Skeletal muscle satellite cell (primary cell): ENCODE data around the gene CCR9.

Source experiments
- H3K27me3 ChIP-seq: 2 replicates; pipeline ENCODE4 v1.7.0; 2013; ENCODE audit warnings: low read length; ENCODE audit not compliant: control insufficient read depth, insufficient read depth
- H3K36me3 ChIP-seq: 2 replicates; pipeline ENCODE4 v1.7.0; 2013; ENCODE audit warnings: mild to moderate bottlenecking, control low read depth, low read length; ENCODE audit not compliant: insufficient read depth
- H3K4me1 ChIP-seq: 2 replicates; pipeline ENCODE4 v1.7.0; 2013; ENCODE audit warnings: low read length; ENCODE audit not compliant: control insufficient read depth, insufficient read depth
- H3K4me2 ChIP-seq: 2 replicates; pipeline ENCODE4 v1.7.0; 2013; ENCODE audit warnings: mild to moderate bottlenecking, low read length
- H3K4me3 ChIP-seq: 2 replicates; pipeline ENCODE4 v1.7.0; 2013; ENCODE audit warnings: low read length
- H3K9ac ChIP-seq: 2 replicates; pipeline ENCODE4 v1.7.0; 2013; ENCODE audit warnings: mild to moderate bottlenecking, low read depth, low read length, moderate library complexity
- H3K9me3 ChIP-seq: replicated peaks from 2 replicates; pipeline ENCODE4 v1.7.0; 2013; ENCODE audit warnings: mild to moderate bottlenecking, control low read depth, low read length

The CCR9 gene

DNA sequence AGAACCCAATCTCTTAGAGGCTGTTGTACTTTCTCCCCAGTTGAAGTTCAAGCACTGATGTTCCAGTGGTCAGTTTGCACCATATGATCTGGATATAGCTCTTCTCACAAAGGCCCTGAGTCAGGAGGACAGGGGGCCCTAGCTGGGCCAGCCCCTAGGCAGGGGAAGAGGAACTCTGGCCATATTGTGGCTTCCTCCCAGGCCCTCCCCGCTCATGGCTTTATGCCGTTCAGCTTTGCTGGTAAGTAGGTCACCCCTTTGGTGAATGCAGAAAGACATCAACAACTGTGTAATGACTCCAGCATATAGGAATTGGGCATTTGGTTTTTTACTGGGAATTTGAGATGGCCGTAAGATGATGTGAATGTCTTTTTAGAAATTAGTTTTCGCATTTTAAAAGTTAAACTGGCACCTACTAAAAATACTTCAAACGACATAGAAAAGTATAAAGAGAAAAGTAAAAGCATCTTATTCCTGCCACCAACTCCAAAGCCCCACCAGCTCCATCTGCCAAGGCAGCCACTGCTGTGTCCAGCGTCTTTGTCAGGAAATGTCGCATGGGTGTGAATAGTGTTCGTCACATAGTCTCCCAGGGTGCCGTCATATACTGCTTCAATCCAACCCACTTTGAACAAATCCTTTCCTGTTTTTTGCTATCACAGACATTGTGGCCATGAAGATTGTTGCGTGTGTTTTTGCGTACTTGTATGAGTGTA lies 25.3 kb downstream of the CCR9 start:
- Histone ChIP-seq H3K9ac (no peak overlapping the region), H3K4me3 (no peak overlapping the region), H3K36me3 (no peaks in the 10 kb centered on the region), H3K27me3 (no peaks in the 10 kb centered on the region), H3K4me2 (no peak overlapping the region), H3K4me1 (peaks cover 30% of the 10 kb centered on the region), H3K9me3 (no peaks in the 10 kb centered on the region)

DNA sequence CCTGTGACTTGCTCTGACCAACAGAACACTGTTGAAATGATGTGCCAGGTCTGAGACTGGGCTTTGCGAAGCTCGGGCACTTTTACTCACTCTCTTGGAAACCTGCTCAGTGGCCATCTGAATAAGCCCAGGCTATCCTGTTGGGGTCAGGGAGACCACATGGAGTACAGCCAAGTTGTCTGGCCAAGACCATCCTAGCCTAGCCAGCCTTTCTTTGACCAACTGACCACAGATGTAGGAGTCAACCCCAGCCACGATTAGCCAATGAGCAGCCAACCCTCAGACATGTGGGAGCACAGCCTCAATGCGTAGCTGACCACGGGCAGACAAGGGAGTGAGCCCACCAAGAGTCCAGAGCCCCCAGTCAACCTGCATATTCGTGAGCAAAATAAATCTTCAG lies 26.1 kb downstream of the CCR9 start:
- no peaks in the 10 kb centered on the region for H3K36me3 ChIP-seq
- no peak overlapping the region for H3K4me2 ChIP-seq
- H3K4me1 ChIP-seq: peaks cover 22% of the 10 kb centered on the region
- H3K4me3 ChIP-seq: no peak overlapping the region
- H3K9ac ChIP-seq: no peak overlapping the region
- no peaks in the 10 kb centered on the region for H3K9me3 ChIP-seq
- no peaks in the 10 kb centered on the region for H3K27me3 ChIP-seq

DNA sequence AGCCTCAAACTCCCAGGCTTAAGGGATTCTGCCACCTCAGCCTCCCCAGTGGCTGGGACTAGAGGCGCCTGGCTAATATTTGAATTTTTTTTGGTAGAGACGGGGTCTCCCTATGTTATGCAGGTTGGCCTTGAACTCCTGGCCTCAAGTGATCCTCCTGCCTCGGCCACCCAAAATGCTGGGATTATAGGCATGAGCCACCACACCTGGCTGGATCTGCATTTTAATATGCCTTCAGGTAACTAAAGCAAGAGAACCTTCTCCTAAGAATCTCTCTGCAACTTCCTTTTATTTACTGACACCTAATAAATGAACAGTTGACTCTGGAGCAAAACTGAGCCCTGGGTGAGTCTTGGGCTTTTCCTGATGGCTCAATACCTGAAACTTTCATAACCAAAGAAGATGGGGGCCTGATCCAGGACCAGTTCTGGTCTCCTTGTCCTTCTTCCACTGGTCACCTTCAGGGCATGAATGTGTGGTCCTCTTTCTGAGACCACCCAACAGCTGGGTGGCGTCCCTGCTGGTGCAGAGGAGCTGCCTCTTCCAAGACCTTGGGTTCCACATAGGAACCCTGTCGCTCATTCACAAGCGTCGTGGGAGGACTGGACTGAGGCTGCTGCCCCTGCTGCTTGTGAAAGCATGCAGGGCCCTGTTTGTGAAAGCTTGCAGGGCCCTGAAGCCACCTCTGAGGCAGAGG lies 28.2 kb downstream of the CCR9 start:
- H3K4me1 ChIP-seq: peaks cover 11% of the 10 kb centered on the region
- no peak overlapping the region for H3K9ac ChIP-seq
- no peak overlapping the region for H3K4me2 ChIP-seq
- no peaks in the 10 kb centered on the region for H3K36me3 ChIP-seq
- no peaks in the 10 kb centered on the region for H3K9me3 ChIP-seq
- no peaks in the 10 kb centered on the region for H3K27me3 ChIP-seq
- H3K4me3 ChIP-seq: no peak overlapping the region

DNA sequence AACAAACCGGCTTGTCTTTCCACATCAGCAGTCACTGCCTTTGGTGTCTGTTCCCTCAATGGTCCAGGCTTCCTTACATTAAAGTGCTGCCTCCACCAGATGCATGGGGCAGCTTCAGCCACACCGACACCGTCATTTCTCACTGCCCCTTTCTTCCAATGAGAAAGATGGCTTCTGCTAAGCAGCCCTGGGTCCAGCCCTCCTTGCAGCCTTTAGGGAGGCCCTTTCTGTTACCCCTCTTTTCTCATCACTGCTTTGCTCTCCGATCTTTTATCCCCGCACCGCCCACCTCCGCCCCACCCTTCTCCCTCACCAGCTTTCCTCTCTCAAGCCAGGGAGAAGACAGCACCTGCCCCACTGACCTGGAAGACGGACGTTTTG lies 28.7 kb downstream of the CCR9 start:
- Histone ChIP-seq H3K27me3 (no peaks in the 10 kb centered on the region), H3K9me3 (no peaks in the 10 kb centered on the region), H3K9ac (no peak overlapping the region), H3K36me3 (no peaks in the 10 kb centered on the region), H3K4me2 (no peak overlapping the region), H3K4me3 (no peak overlapping the region), H3K4me1 (peaks cover 11% of the 10 kb centered on the region)

DNA sequence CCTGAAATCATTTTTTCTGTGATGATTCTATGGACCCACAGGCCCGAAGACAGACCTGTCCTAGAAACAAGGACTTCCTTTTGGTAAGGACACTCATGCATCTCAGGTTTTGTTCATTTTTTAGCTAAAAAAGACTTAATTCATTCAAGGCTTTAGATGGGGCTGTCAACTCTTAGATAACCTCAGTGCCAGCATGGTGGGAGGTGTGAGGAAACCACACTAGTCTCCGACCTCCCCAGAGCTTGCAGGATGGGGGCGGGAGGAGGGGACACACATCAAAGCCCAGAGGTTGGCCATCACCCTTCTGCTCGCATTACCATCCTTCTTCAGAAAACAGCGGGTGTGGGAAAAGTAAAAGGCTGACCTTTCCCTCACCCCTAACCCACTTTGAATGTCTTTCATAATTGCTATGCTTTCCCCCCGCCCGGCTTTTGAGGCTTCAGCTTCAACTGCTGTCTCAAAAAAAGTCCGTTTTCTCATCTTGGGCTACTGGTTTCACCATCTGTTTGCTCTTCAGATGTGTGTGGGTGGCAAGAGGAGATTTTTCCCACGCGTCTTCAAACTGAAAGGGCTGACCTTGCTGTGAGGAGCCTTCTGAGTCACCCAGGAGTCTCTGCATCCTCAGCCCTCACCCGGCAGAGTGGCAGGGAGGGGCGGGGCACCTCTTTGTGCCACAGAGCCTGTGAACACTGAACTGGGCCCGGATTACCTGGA lies 29.3 kb downstream of the CCR9 start:
- Histone ChIP-seq H3K4me3 (peak overlapping the region; percentile 19), H3K9ac (no peak overlapping the region), H3K36me3 (no peaks in the 10 kb centered on the region), H3K27me3 (no peaks in the 10 kb centered on the region), H3K9me3 (no peaks in the 10 kb centered on the region), H3K4me1 (peaks cover 11% of the 10 kb centered on the region), H3K4me2 (peak overlapping the region; percentile 58)

DNA sequence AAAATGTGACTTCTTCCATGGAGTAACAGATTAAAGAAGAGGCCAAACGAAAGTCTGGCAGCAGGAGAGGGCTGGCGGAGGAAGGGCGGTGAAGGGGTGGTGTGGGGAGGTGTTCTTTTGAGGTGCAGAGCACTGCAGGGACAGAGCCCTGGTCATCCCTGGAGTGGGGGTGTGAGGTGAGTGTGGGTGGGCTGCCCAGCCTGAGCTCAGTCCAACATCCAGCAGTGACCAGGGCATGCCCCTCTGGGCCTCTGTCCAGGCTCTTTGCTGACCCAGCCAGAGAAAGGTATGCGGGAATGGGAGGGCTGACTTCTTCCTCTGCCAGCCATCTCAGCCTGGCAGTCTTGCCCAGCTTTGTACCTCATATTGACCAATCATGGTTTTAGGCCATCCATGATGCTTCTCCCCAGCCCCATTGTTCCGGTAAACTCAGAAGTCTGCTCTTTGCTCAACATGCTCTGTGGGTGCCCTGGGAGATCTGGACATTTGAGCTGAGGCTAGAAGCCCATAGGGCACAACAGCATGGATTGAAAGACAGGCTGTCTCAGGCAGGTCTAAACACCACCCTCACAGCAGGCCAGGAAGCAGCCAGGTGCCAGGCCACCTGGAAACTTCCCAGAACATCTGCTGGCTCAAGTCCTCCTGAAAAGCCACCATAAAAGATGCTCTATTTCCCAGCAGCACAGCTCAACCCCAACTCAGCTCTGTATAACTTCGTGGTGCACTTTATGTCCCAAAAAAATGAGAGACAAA lies 31.0 kb downstream of the CCR9 start:
- Histone ChIP-seq H3K9me3 (no peaks in the 10 kb centered on the region), H3K4me2 (no peak overlapping the region), H3K9ac (no peak overlapping the region), H3K27me3 (no peaks in the 10 kb centered on the region), H3K4me1 (peaks cover 11% of the 10 kb centered on the region), H3K4me3 (no peak overlapping the region), H3K36me3 (no peaks in the 10 kb centered on the region)

DNA sequence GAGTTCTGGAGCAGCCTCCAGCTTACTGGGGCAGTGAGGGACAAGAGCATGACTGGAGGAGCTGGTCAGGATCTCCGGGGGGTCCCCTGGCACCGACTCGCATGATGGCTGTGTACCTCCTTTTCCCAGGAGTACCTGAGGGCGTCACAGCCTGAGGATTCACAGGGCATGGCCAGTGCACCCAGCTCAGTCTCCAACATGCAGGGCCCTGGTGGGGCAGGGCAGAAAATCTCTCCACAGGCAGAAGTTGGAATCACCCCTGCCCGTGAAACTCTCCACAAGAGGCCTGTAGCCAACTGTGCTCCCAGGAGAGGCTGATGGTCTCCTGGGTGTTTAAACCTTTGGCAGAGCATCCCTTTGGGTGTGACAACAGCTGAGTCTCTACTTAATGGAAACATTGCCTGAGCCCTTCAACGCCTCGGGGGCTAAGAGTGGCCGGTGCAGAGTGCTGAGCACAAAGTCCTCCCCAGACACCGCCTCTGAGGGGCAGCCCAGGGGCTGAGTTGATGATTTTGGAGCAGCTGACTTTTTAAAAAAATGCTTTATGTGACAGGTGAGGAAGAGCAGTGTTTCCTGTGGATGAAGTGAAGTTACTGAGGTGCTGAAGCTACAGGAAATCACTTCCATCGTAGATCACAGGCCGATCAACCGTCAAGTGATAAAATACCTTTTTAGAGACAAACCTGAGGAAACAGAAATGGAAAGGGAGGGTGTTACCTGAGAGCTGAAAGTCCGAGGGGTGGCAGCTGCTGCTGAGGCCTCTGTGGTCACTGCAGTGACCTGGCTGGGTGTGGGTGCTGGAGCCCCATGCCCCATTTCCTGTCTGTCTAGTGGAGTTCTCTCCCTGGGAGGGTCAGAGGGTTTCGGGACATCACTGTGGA lies 35.1 kb downstream of the CCR9 start:
- Histone ChIP-seq H3K27me3 (no peaks in the 10 kb centered on the region), H3K36me3 (peaks cover 7% of the 10 kb centered on the region), H3K4me1 (no peaks in the 10 kb centered on the region), H3K4me2 (no peak overlapping the region), H3K9me3 (no peaks in the 10 kb centered on the region), H3K4me3 (no peak overlapping the region), H3K9ac (no peak overlapping the region)

DNA sequence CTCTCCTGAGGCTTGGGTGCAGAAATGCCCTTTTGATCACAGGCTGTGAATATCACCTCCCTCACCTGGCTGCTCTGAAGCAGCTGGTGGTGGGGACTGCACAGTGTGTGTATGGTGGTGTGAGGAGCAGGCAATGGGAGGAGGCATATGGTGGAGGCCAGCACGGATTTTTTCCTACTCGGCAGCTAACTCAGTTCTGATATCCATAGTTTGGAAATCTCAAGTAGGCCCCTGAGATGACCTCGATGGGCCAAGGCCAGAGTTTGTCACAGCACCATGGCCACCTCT lies 35.6 kb downstream of the CCR9 start:
- Histone ChIP-seq H3K9me3 (no peaks in the 10 kb centered on the region), H3K9ac (no peak overlapping the region), H3K4me3 (no peak overlapping the region), H3K36me3 (peaks cover 7% of the 10 kb centered on the region), H3K27me3 (no peaks in the 10 kb centered on the region), H3K4me2 (no peak overlapping the region), H3K4me1 (no peaks in the 10 kb centered on the region)

DNA sequence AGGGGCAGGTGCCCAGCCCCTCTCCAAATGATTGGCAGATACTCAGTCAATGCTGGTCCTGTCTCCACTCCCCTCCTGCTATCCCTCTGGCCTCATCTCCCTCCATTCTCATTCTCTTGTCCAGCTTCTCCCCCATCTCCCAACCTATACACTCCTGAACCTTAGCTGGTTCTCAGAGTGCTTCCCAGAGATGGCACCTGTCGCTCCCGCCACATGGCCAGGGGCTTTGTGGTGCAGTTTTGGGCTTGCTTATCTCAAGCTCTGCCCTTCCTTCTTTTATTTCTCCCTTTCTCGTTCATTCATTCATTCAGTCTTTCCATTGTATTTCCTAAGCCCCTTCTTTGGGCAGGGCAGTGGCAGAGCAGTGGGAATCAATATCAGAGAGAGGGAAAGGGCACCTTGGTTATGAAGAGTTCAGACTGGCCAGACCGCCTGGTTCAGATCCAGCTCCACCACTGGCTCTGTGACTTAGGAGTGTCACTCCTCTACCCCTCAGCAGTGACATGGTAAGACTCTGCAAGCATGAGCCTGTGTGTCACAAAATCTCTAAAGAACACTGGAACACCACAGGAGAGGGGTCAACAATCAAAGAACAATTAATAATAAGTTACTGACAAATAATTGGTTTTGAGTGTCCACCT lies 36.7 kb downstream of the CCR9 start:
- no peak overlapping the region for H3K9ac ChIP-seq
- no peak overlapping the region for H3K4me2 ChIP-seq
- no peaks in the 10 kb centered on the region for H3K27me3 ChIP-seq
- no peaks in the 10 kb centered on the region for H3K9me3 ChIP-seq
- peaks cover 8% of the 10 kb centered on the region for H3K4me1 ChIP-seq
- no peak overlapping the region for H3K4me3 ChIP-seq
- peaks cover 11% of the 10 kb centered on the region for H3K36me3 ChIP-seq

DNA sequence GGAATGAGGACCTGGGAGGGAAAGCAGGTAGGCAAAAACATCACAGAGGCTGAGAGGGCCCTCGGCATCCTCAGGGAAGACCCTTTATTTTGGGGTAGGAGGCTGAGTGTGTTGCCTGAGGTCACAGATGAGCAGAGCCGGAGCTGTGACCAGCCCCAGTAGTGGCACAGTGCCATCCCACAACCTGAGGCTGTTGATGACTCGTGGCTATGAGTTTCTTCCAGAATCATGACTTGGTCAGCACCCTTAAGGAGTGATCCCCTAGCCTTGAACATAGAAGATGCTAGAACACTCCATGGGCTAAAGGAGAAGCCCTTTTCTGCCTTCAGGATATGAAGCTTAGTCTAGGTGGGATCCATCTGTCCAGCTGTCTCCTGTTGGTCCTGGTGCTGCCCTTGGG lies 37.4 kb downstream of the CCR9 start:
- H3K9me3 ChIP-seq: no peaks in the 10 kb centered on the region
- no peak overlapping the region for H3K4me3 ChIP-seq
- peaks cover 11% of the 10 kb centered on the region for H3K36me3 ChIP-seq
- no peak overlapping the region for H3K9ac ChIP-seq
- no peak overlapping the region for H3K4me2 ChIP-seq
- H3K27me3 ChIP-seq: no peaks in the 10 kb centered on the region
- peaks cover 15% of the 10 kb centered on the region for H3K4me1 ChIP-seq
